Tibial artery (tissue), 4 donors: ENCODE measurements around the gene PTGR1.

Source experiments
- DNase-seq, 2 donors: peaks; one replicate each; pipeline ENCODE4 v3.0.0-alpha.2; 2019
- H3K27ac ChIP-seq, 2 donors: fragments of 200-600 bp; sonication (generic) in 1 of 2; 1 replicate in 1 of 2; 2 replicates in 1 of 2; pipeline ENCODE4 v1.5.1; 2018 to 2019; ENCODE audit warnings: mild to moderate bottlenecking in 1 of 2
- H3K27me3 ChIP-seq, 2 donors: fragments of 200-600 bp; sonication (generic) in 1 of 2; one replicate each; pipeline versions ENCODE4 v1.5.1 to v1.6.0; 2016 to 2019
- H3K36me3 ChIP-seq, 3 donors: fragments of 200-600 bp; sonication (generic) in 2 of 3; one replicate each; pipeline ENCODE4 v1.5.1; 2016 to 2019; ENCODE audit warnings: mild to moderate bottlenecking in 2 of 3
- H3K4me1 ChIP-seq, 4 donors: fragments of 200-600 bp; sonication (generic) in 2 of 4; 1 replicate in 3 of 4; 2 replicates in 1 of 4; pipeline ENCODE4 v1.5.1; 2016 to 2019
- H3K4me3 ChIP-seq, 2 donors: fragments of 200-600 bp; sonication (generic) in 1 of 2; 1 replicate in 1 of 2; 2 replicates in 1 of 2; pipeline ENCODE4 v1.5.1; 2018 to 2019; ENCODE audit warnings: mild to moderate bottlenecking in 2 of 2
- H3K9me3 ChIP-seq, 3 donors: fragments of 200-600 bp; sonication (generic) in 1 of 3; one replicate each; pipeline ENCODE4 v1.5.1; 2016 to 2019
- intact Hi-C: fragments of 100-400 bp; cut with DNase I; formaldehyde crosslinking; loops from one replicate; pipeline ENCODE4 v1.15.0; 2023; ENCODE audit warnings: low total_unique reads
- TF ChIP-seq, protein P1 (sequence below), 2 experiments: fragments of 200-600 bp in 1 of 2; fragments of 450-650 bp in 1 of 2; IDR thresholded peaks; one replicate each; pipeline ENCODE4 v1.5.1; 2017 to 2019; ENCODE audit warnings: antibody characterized with exemption in 2 of 2, mild to moderate bottlenecking in 1 of 2, moderate library complexity in 1 of 2

PTGR1 gene

DNA sequence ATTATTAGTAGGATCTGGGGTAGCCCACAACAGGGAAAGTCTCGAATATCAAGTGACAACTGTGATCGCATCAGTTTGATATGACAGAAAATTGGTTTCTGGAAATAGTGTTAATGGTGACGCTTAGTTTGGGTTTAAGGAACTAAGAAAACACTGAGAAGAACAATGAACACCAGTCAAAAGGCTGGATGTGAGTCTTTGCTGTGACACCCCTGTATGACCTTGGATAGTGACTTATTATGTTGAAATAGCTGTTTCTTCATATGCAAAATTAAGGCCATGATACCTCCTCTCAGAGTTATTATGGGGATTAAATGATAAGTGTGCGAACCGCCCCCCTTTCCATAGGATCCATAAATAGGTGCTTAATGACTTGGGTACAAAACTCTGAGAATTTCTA, 32.6 kb upstream of the PTGR1 start:
- Histone ChIP-seq H3K4me1 (peaks cover 0 to 27% (median 18%) of the 10 kb centered on the region in 4 donors), H3K9me3 (no peaks in the 10 kb centered on the region), H3K27me3 (no peaks in the 10 kb centered on the region), H3K36me3 (no peaks in the 10 kb centered on the region), H3K27ac (peak overlapping the region; percentile 76 to 86), H3K4me3 (peak overlapping the region; percentile 74 to 94)
- TF ChIP-seq, protein P1, sequence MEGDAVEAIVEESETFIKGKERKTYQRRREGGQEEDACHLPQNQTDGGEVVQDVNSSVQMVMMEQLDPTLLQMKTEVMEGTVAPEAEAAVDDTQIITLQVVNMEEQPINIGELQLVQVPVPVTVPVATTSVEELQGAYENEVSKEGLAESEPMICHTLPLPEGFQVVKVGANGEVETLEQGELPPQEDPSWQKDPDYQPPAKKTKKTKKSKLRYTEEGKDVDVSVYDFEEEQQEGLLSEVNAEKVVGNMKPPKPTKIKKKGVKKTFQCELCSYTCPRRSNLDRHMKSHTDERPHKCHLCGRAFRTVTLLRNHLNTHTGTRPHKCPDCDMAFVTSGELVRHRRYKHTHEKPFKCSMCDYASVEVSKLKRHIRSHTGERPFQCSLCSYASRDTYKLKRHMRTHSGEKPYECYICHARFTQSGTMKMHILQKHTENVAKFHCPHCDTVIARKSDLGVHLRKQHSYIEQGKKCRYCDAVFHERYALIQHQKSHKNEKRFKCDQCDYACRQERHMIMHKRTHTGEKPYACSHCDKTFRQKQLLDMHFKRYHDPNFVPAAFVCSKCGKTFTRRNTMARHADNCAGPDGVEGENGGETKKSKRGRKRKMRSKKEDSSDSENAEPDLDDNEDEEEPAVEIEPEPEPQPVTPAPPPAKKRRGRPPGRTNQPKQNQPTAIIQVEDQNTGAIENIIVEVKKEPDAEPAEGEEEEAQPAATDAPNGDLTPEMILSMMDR (IDR thresholded peaks at IDR 0.05) = no peak
- intact Hi-C loops = no loop called here
- DNase-seq = no peak

DNA sequence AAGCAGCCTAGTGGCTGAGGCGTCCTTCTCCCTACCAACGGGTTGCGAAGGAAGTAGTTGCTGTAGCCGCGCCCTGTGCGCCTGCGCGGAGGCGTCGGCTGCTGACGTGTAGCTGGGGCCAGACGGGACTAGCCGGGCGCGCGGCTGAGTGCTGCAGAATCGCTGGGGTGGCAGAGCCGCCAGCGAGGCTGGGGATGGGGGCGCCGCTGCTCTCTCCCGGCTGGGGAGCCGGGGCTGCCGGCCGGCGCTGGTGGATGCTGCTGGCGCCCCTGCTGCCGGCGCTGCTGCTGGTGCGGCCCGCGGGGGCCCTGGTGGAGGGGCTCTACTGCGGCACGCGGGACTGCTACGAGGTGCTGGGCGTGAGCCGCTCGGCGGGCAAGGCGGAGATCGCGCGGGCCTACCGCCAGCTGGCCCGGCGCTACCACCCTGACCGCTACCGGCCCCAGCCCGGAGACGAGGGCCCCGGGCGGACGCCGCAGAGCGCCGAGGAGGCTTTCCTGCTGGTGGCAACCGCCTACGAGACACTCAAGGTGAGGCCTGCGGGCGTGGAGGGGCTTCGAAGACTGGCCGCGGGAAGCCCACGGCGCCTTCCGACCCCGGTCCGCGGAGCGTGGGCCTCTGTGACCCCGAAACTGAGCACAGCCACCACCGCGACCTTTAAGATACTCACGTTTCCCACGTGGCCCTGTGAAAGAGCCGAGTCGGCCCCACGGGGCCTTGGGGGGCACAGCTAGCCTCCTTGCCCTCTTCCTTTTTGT, 31.9 kb upstream of the PTGR1 start, which contains the start of gene DNAJC25:
Gene DNAJC25 (plus strand): TSS at position 121 of the 758 bp plus-strand sequence. CDS start 74 bp downstream, at position 195.
- peaks cover 0 to 27% (median 18%) of the 10 kb centered on the region in 4 donors for H3K4me1 ChIP-seq
- peak within 1 kb of the TSS; percentile 76 to 86 for H3K27ac ChIP-seq
- intact Hi-C loops = no loop called here
- TF ChIP-seq, protein P1 (IDR thresholded peaks at IDR 0.05) = no peak
- peak within 1 kb of the TSS; percentile 74 to 94 for H3K4me3 ChIP-seq
- no peaks in the 10 kb centered on the region for H3K36me3 ChIP-seq
- H3K9me3 ChIP-seq = no peaks in the 10 kb centered on the region
- H3K27me3 ChIP-seq = no peaks in the 10 kb centered on the region
- peak; percentile 94 to 98 for DNase-seq

- TF ChIP-seq, protein P1 (IDR thresholded peaks at IDR 0.05) = no peak
- H3K4me3 ChIP-seq = peak overlapping the region; percentile 74 to 94
- no peak for DNase-seq
- H3K9me3 ChIP-seq = no peaks in the 10 kb centered on the region
- intact Hi-C loops = no loop called here
- H3K4me1 ChIP-seq = peaks cover 0 to 27% (median 18%) of the 10 kb centered on the region in 4 donors
- H3K36me3 ChIP-seq = no peaks in the 10 kb centered on the region
- H3K27me3 ChIP-seq = no peaks in the 10 kb centered on the region
- H3K27ac ChIP-seq = peak overlapping the region; percentile 76 to 86
Measured at GRCh38 chr9:111630964-111631213, 31.4 kb upstream of the PTGR1 start.

GRCh38 chr9:111630182-111630963, 30.9 kb upstream of the PTGR1 start:
- DNase-seq = no peak
- H3K36me3 ChIP-seq = no peaks in the 10 kb centered on the region
- TF ChIP-seq, protein P1 (IDR thresholded peaks at IDR 0.05) = no peak
- peak overlapping the region; percentile 76 to 86 for H3K27ac ChIP-seq
- peaks cover 0 to 27% (median 18%) of the 10 kb centered on the region in 4 donors for H3K4me1 ChIP-seq
- no peaks in the 10 kb centered on the region for H3K27me3 ChIP-seq
- intact Hi-C loops = no loop called here
- H3K9me3 ChIP-seq = no peaks in the 10 kb centered on the region
- H3K4me3 ChIP-seq = peak overlapping the region; percentile 74 to 94

GRCh38 chr9:111628411-111628810, 29.0 kb upstream of the PTGR1 start:
- TF ChIP-seq, protein P1 (IDR thresholded peaks at IDR 0.05) = no peak
- Histone ChIP-seq H3K27ac (no peak overlapping the region), H3K9me3 (no peaks in the 10 kb centered on the region), H3K4me3 (no peak overlapping the region), H3K36me3 (no peaks in the 10 kb centered on the region), H3K27me3 (no peaks in the 10 kb centered on the region), H3K4me1 (peaks cover 0 to 24% (median 18%) of the 10 kb centered on the region in 4 donors)
- no peak for DNase-seq
- intact Hi-C loops = no loop called here
